Transverse colon (tissue), 4 donors: ENCODE results near the gene GALNT18. TPM values are rescaled to one million over a fixed set of nuclear protein-coding genes. Genes with fewer than 3 reads are reported as not detected.

Experiments used
- DNase-seq: peaks from one replicate; pipeline ENCODE4 v3.0.0-alpha.2; 2019
- H3K27ac ChIP-seq, 4 donors: fragments of 200-600 bp; sonication (generic); 2 replicates each; pipeline ENCODE4 v1.5.1; 2016 to 2018; ENCODE audit warnings: inconsistent platforms in 4 of 4
- H3K27me3 ChIP-seq: fragments of 200-600 bp; sonication (generic); 2 replicates; pipeline ENCODE4 v1.5.1; 2017; ENCODE audit warnings: inconsistent platforms
- H3K36me3 ChIP-seq, 4 donors: fragments of 200-600 bp; sonication (generic); 2 replicates each; pipeline ENCODE4 v1.5.1; 2017 to 2019; ENCODE audit warnings: inconsistent platforms in 4 of 4
- H3K4me1 ChIP-seq, 4 donors: fragments of 200-600 bp; sonication (generic); 2 replicates each; pipeline ENCODE4 v1.5.1; 2017 to 2020; ENCODE audit warnings: inconsistent platforms in 4 of 4
- H3K4me3 ChIP-seq, 4 donors: fragments of 200-600 bp; sonication (generic); 1 replicate in 1 of 4; 2 replicates in 3 of 4; pipeline versions ENCODE4 v1.5.1 to v1.6.1; 2017 to 2019; ENCODE audit warnings: inconsistent platforms in 4 of 4
- H3K9me3 ChIP-seq, 2 donors: fragments of 200-600 bp; sonication (generic); 2 replicates each; pipeline ENCODE4 v1.5.1; 2017 to 2019; ENCODE audit warnings: inconsistent platforms in 2 of 2
- EP300 ChIP-seq: sonication (generic); formaldehyde crosslinking; IDR thresholded peaks from one replicate; pipeline ENCODE4 v1.6.1; 2017; ENCODE audit warnings: antibody characterized with exemption, low read depth
- POLR2A ChIP-seq: fragments of 450-650 bp; IDR thresholded peaks from one replicate; pipeline ENCODE4 v1.6.1; 2016; ENCODE audit warnings: antibody characterized with exemption, mild to moderate bottlenecking, moderate library complexity
- POLR2AphosphoS5 ChIP-seq, 3 donors: sonication (generic); formaldehyde crosslinking; IDR thresholded peaks; one replicate each; pipeline ENCODE4 v1.6.1; 2016; ENCODE audit warnings: antibody characterized with exemption in 3 of 3
- WGBS, 2 donors: methylation state at CpG; one replicate each; pipeline ENCODE4 v1.1.5; 2018; ENCODE audit warnings: low coverage in 1 of 2; 5-methylcytosine and 5-hydroxymethylcytosine counted together
- in situ Hi-C, 4 donors: fragments of 200-750 bp; cut with MboI; loops; one replicate each; pipeline versions ENCODE4 v1.15.0 to v1.15.1; 2017; ENCODE audit warnings: low sequenced_read_pairs in 3 of 4, low pct_ligation_motif_present in 1 of 4, low pct_unique_long_range_greater_than_20kb in 1 of 4
- intact Hi-C: fragments of 100-400 bp; cut with DNase I; formaldehyde crosslinking; loops from one replicate; pipeline ENCODE4 v1.15.1; 2023; ENCODE audit warnings: low total_unique reads
- total RNA-seq, 4 donors: library from RNA; depleted of rRNA; stranded (reverse); fragments of >200 nt; gene quantifications; one replicate each; pipeline ENCODE4 v1.1.0, GENCODE V29; 2016
- TF ChIP-seq, protein P1 (sequence below), 5 experiments: fragments of 200-600 bp in 3 of 5; fragments of 450-650 bp in 2 of 5; sonication (generic) in 3 of 5; IDR thresholded peaks; 1 replicate in 2 of 5; 2 replicates in 3 of 5; pipeline ENCODE4 v1.5.1; 2016 to 2017; ENCODE audit warnings: antibody characterized with exemption in 5 of 5, inconsistent platforms in 3 of 5, mild to moderate bottlenecking in 2 of 5, moderate library complexity in 1 of 5

The GALNT18 gene
- total RNA-seq, 4 donors from 2014 or later, result 5.6 to 22.1 (median 8.4) TPM

DNA sequence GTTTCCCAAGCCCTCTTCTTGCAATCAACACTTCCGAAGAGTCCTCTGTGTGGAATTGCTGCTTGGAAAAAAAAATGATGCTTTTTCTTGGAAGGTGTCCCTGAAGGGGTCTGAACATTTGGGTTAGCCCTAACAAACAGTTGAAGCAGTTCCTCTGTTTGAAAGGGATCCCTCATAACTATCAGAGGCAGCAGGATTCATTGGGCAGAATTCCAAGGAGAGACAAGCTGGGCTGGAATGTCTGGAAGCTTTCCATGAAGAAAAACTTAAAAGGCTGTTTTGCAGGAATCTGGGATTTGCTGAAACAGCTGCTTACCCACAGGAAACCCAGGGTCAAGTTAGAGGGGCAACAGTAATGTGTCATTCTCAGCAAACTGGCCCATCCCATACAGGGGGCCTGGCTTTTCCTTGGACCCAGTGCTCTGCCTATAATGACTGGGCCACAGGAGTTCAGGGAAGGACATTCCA, 271.9 kb downstream of the GALNT18 start:
- intact Hi-C loops, result no loop called here
- DNase-seq, result no peak
- in situ Hi-C loops, result no loop called here

DNA sequence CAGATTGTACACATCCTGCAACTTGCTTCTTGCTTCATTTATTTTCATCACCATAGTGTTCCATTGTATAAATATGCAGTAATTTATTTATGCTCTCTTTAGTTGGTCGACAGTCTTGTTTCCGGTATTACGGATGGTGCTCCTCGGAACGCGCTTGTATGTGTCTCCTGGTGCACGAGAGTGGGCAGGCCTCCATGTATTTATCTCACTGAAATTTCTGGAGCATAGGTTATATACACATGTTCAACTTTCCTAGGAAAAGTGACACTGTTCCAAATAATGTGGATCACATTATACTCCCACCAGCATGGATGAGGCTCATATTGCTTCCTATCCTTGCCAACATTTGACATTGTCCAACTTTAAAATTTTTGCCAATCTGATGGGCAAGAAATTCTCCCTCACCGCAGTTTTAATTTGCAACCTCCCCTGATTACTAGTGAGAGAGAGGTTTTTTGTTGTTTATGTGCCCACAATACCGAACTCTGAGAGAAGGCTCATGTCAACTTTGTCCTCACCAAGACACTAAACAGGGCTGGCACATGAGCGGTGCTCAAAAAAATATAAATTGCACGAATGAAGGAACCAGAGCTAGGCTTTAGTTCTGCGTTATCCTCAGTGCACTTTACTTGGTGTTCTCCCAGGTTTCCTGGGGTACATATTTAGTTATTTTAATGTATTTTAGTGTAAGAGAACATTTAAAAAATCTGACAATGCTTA, 272.5 kb downstream of the GALNT18 start:
- Histone ChIP-seq H3K27ac (peak overlapping the region in 3 of 4 donors; percentile 20 to 51 (median 41)), H3K4me1 (peaks cover 5 to 14% (median 10%) of the 10 kb centered on the region in 4 donors), H3K36me3 (no peaks in the 10 kb centered on the region), H3K27me3 (no peaks in the 10 kb centered on the region), H3K4me3 (no peak overlapping the region), H3K9me3 (no peaks in the 10 kb centered on the region)
- in situ Hi-C loops, result no loop called here
- no peak for DNase-seq
- TF ChIP-seq, protein P1, sequence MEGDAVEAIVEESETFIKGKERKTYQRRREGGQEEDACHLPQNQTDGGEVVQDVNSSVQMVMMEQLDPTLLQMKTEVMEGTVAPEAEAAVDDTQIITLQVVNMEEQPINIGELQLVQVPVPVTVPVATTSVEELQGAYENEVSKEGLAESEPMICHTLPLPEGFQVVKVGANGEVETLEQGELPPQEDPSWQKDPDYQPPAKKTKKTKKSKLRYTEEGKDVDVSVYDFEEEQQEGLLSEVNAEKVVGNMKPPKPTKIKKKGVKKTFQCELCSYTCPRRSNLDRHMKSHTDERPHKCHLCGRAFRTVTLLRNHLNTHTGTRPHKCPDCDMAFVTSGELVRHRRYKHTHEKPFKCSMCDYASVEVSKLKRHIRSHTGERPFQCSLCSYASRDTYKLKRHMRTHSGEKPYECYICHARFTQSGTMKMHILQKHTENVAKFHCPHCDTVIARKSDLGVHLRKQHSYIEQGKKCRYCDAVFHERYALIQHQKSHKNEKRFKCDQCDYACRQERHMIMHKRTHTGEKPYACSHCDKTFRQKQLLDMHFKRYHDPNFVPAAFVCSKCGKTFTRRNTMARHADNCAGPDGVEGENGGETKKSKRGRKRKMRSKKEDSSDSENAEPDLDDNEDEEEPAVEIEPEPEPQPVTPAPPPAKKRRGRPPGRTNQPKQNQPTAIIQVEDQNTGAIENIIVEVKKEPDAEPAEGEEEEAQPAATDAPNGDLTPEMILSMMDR (IDR thresholded peaks at IDR 0.05), result no peak
- TF ChIP-seq EP300, result no peak
- TF ChIP-seq POLR2AphosphoS5 (IDR thresholded peaks at IDR 0.05), result no peak
- TF ChIP-seq POLR2A, result no peak
- intact Hi-C loops, result no loop called here
- 48 to 66% methylated on average over 9 to 12 of the region's 12 CpGs for WGBS, 2 donors

More for the DNA sequence above, 271.9 kb downstream of the GALNT18 start:
- Histone ChIP-seq H3K27ac (peak overlapping the region in 3 of 4 donors; percentile 20 to 51 (median 41)), H3K27me3 (no peaks in the 10 kb centered on the region), H3K36me3 (no peaks in the 10 kb centered on the region), H3K4me1 (peaks cover 5 to 14% (median 10%) of the 10 kb centered on the region in 4 donors), H3K4me3 (no peak overlapping the region), H3K9me3 (no peaks in the 10 kb centered on the region)
- TF ChIP-seq POLR2A, result no peak
- no peak for TF ChIP-seq EP300
- TF ChIP-seq POLR2AphosphoS5 (IDR thresholded peaks at IDR 0.05), result peak in 1 of 3 donors; percentile 35
- WGBS, 2 donors, result 20 to 41% methylated on average over 1 of the region's 1 CpG

DNA sequence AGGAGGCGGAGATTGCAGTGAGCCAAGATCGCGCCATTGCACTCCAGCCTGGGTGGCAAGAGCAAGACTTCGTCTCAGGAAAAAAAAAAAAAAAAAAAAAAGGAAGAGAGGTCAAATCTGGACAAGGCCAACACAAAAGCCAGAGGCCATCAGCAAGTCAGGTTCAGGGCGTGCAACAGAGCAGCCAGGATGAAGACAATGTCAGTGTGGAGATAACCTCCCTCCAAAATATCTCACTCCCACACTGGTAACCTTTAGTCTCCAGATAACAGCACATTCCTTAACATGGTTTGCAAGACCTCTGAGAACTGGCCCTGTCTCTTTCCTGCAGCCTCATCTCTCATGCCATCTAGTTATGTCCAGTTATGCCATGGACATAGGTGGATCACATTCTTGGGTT, 273.5 kb downstream of the GALNT18 start:
- in situ Hi-C loops, result no loop called here
- no peak for DNase-seq
- WGBS, 2 donors, result 91 to 100% methylated on average over 1 to 5 of the region's 5 CpGs
- no peaks in the 10 kb centered on the region for H3K27me3 ChIP-seq
- intact Hi-C loops, result no loop called here
- H3K27ac ChIP-seq, result no peak overlapping the region
- H3K9me3 ChIP-seq, result no peaks in the 10 kb centered on the region
- H3K36me3 ChIP-seq, result no peaks in the 10 kb centered on the region
- H3K4me1 ChIP-seq, result peaks cover 5 to 14% (median 10%) of the 10 kb centered on the region in 4 donors
- TF ChIP-seq, protein P1 (IDR thresholded peaks at IDR 0.05), result no peak
- TF ChIP-seq POLR2AphosphoS5 (IDR thresholded peaks at IDR 0.05) (no peak), POLR2A (no peak), EP300 (no peak)
- no peak overlapping the region for H3K4me3 ChIP-seq

DNA sequence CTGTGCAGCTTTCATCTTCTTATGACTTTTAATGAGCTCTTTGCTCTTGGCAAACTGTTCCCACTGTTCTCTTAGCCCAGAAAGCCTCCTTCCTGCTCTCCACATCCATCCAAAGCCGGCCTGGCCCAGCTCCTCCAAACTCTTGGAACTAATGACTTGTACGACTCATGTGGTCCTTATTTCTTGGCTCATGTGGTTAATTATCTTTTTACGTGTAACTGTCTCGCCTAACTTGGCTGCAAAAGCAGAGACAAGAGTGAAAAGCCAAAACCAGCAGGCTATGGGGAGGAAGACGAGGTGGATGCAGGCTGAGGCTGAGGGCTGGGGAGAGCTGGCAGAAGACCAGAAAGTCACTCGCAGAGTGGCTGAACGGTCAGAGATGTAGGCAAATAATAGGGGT, 274.2 kb downstream of the GALNT18 start:
- Histone ChIP-seq H3K9me3 (no peaks in the 10 kb centered on the region), H3K27ac (no peak overlapping the region), H3K27me3 (no peaks in the 10 kb centered on the region), H3K36me3 (no peaks in the 10 kb centered on the region), H3K4me1 (peaks cover 5 to 14% (median 10%) of the 10 kb centered on the region in 4 donors), H3K4me3 (no peak overlapping the region)
- intact Hi-C loops, result no loop called here
- in situ Hi-C loops, result no loop called here
- WGBS, 2 donors, result 66% methylated on average over 7 of the region's 7 CpGs; no CpG with 5 or more reads in 1 of the 2 donors
- no peak for DNase-seq
- TF ChIP-seq POLR2AphosphoS5 (IDR thresholded peaks at IDR 0.05) (no peak), POLR2A (no peak), EP300 (no peak)
- TF ChIP-seq, protein P1 (IDR thresholded peaks at IDR 0.05), result no peak
